ENCODE results near the gene MS4A2.

DNA sequence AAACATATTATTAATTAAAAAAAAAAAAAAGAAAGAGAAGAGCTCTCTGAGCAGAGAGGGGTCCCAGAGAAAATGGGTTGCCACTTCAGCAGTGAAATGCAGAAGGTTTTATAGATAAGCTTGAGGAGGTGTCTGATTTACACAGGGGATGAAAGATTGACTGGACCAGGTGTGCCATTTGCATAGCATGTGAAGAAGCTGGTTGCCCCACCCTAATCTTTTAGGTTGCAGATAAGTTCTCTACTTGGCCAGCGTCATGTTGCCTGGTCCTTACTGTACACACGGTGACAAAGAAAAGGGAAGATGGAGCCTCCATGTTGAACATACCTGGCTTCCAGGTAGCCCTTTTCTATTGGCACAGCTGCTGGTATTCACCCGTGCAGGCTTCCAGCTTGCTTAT lies 41.4 kb downstream of the MS4A2 start:
- TF ChIP-seq CTCF (IDR thresholded peaks at IDR 0.05) = no peak
- TF ChIP-seq POLR2AphosphoS5 (IDR thresholded peaks at IDR 0.05; ENCODE audit: low read depth, low read length) = no peak
- no peak for TF ChIP-seq TCF7L2 (IDR thresholded peaks at IDR 0.05; ENCODE audit: low read depth, low read length)

All from Panc1 (cell line).